ENCODE measurements around the gene NR1D1. TPM values are rescaled to one million over a fixed set of nuclear protein-coding genes. Genes with fewer than 3 reads are reported as not detected.

The NR1D1 gene
- total RNA-seq, 4 donors from 2014 or later, result 1.5 to 20.4 (median 18.3) TPM

DNA sequence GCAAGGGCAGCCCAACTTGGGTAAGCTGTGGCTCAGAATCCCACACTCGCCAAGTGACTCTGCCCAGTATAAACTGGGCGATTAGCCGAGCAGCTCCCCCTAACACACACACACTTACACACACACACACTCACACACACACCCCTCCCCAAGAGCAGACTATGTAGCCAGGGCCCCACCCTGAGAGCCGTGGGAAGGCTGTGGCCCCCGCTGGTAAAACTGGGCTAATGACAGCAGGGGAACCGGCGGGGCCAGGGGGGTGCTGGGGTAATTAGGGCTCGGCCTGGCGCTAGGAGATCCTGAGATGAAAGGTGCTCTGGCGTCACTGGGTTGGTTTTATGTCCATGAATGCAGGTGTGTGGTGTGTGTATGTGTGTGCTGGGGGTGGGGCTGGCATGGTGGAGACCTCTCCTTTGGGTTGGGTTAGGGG, 38.8 kb downstream of the NR1D1 start:
- 60 to 64% methylated on average over 5 to 6 of the region's 10 CpGs for WGBS, 2 donors (ENCODE audit: low coverage in 1 of 2)

DNA sequence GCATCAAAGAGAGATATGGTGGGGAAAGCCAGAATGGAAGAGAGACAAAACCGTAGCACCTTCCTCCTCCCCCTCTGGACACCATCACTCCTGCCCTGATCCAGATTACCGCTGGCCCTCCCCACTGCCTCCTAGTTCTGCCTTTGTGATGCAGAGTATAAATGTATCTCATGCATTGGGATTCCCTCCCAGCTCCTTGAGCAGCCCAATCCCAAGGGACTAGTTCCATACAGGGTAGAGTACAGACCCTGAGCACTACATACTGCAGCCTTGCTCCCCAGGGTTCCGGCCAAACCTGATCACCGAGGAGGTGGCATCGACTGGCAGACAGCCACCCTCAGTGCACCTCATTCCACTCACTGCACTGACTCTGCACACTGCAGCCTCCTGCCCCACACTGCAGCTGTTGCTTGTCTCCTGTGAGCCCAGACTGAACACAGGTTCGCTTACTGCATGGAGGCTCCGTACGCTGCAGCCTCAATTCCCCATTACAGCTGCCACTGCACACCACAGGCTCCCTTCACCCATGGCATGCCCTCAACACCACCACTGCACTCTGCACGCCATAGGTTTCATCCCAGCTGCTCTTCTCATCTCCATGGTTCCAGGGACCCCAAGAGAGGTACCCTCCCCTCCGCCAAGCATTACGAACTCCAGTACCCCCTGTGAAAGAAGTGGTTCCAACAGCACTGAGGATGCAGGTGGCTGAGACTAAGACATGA, 39.3 kb downstream of the NR1D1 start:
- Histone ChIP-seq H3K27me3 (no peaks in the 10 kb centered on the region), H3K36me3 (no peaks in the 10 kb centered on the region), H3K4me3 (no peak overlapping the region), H3K4me1 (peaks cover 4 to 62% (median 21%) of the 10 kb centered on the region in 3 donors), H3K27ac (peak overlapping the region in 3 of 4 donors; percentile 96 to 99 (median 98)), H3K9me3 (no peaks in the 10 kb centered on the region)
- no peak for TF ChIP-seq EP300 (IDR thresholded peaks at IDR 0.05)
- TF ChIP-seq POLR2A (IDR thresholded peaks at IDR 0.05), result no peak
- TF ChIP-seq, protein P1, sequence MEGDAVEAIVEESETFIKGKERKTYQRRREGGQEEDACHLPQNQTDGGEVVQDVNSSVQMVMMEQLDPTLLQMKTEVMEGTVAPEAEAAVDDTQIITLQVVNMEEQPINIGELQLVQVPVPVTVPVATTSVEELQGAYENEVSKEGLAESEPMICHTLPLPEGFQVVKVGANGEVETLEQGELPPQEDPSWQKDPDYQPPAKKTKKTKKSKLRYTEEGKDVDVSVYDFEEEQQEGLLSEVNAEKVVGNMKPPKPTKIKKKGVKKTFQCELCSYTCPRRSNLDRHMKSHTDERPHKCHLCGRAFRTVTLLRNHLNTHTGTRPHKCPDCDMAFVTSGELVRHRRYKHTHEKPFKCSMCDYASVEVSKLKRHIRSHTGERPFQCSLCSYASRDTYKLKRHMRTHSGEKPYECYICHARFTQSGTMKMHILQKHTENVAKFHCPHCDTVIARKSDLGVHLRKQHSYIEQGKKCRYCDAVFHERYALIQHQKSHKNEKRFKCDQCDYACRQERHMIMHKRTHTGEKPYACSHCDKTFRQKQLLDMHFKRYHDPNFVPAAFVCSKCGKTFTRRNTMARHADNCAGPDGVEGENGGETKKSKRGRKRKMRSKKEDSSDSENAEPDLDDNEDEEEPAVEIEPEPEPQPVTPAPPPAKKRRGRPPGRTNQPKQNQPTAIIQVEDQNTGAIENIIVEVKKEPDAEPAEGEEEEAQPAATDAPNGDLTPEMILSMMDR (IDR thresholded peaks at IDR 0.05), result no peak
- no peak for TF ChIP-seq POLR2AphosphoS5 (IDR thresholded peaks at IDR 0.05)
- WGBS, 2 donors (ENCODE audit: low coverage in 1 of 2), result 85 to 86% methylated on average over 10 of the region's 11 CpGs
- no peak for ATAC-seq

More for the DNA sequence above, 38.8 kb downstream of the NR1D1 start:
- H3K27me3 ChIP-seq, result no peaks in the 10 kb centered on the region
- H3K36me3 ChIP-seq, result no peaks in the 10 kb centered on the region
- H3K27ac ChIP-seq, result peak overlapping the region in 3 of 4 donors; percentile 96 to 99 (median 98)
- H3K4me1 ChIP-seq, result peaks cover 4 to 68% (median 25%) of the 10 kb centered on the region in 3 donors
- ATAC-seq, result no peak
- TF ChIP-seq, protein P1 (IDR thresholded peaks at IDR 0.05), result no peak
- no peak for TF ChIP-seq POLR2A (IDR thresholded peaks at IDR 0.05)
- TF ChIP-seq EP300 (IDR thresholded peaks at IDR 0.05), result no peak
- no peaks in the 10 kb centered on the region for H3K9me3 ChIP-seq
- H3K4me3 ChIP-seq, result no peak overlapping the region

DNA sequence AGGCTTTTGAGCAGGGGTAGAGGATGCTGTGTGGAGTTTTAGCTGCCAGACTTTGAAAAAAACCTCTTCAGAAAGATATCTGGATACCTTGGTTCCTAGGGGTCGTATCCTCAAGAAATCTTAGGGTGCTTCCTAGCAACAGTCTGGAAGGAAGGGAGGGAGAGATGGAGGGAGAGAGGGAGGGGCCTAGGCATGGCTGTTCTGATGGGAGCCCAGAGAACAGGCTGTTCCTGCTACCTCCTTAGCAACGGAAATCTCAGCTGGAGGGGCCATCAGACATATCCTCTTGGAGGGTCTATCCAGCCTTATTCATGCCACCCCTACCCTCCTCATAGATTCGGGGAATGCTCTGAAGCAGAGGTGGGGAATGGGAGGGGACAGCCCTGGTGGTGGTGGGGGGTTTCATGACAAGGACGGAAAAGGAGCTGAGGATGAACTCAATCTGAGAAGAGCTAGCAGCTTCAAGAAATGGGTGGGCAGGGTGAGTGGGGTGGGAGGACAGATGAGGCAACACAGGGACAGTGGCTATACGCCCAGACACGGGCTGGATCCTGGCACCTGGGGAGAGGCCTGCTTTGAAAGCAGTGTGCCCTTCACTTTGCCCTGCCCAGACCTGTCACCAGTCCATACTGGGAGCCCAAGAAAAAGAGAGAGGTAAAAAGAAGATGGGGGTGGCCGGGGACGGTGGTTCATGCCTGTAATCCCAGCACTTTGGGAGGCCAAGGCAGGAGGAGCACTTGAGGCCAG, 40.5 kb downstream of the NR1D1 start:
- ATAC-seq, result no peak
- H3K9me3 ChIP-seq, result no peaks in the 10 kb centered on the region
- 52 to 64% methylated on average over 3 to 7 of the region's 8 CpGs for WGBS, 2 donors (ENCODE audit: low coverage in 1 of 2)
- H3K4me3 ChIP-seq, result no peak overlapping the region
- TF ChIP-seq POLR2A (IDR thresholded peaks at IDR 0.05), result no peak
- TF ChIP-seq, protein P1 (IDR thresholded peaks at IDR 0.05), result no peak
- no peak for TF ChIP-seq POLR2AphosphoS5 (IDR thresholded peaks at IDR 0.05)
- TF ChIP-seq EP300 (IDR thresholded peaks at IDR 0.05), result no peak
- peak overlapping the region; percentile 9 to 99 (median 54) for H3K27ac ChIP-seq
- peaks cover 0 to 54% (median 10%) of the 10 kb centered on the region in 3 donors for H3K4me1 ChIP-seq
- no peaks in the 10 kb centered on the region for H3K36me3 ChIP-seq
- no peaks in the 10 kb centered on the region for H3K27me3 ChIP-seq

DNA sequence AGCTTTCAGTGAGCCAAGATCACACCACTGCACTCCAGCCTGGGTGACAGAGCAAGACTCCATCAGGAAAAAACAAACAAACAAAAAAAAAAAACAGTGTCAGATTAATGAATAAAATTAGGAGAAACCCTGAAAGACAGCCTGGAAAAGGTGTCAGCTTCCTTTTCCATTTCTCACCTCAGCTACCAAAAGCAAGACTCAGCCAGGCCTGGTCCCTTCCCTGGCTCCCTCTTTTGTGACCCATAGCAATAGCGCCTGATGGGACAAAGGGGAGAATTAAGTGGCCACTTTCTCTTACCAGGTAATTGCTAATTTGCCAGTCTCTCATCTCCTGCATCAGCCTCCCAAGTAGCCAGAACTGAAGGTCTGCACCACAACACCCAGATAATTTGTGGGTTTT, 41.5 kb downstream of the NR1D1 start:
- Histone ChIP-seq H3K9me3 (no peaks in the 10 kb centered on the region), H3K27me3 (no peaks in the 10 kb centered on the region), H3K4me1 (peaks cover 0 to 49% (median 3%) of the 10 kb centered on the region in 3 donors), H3K4me3 (no peak overlapping the region), H3K36me3 (no peaks in the 10 kb centered on the region), H3K27ac (peak overlapping the region; percentile 71 to 99 (median 90))
- TF ChIP-seq, protein P1 (IDR thresholded peaks at IDR 0.05), result no peak
- TF ChIP-seq EP300 (IDR thresholded peaks at IDR 0.05), result no peak
- WGBS, 2 donors (ENCODE audit: low coverage in 1 of 2), result 100% methylated on average over 1 of the region's 1 CpG
- no peak for ATAC-seq
